H9 (cell line): ENCODE measurements around the gene DFFB. TPM values are rescaled to one million over a fixed set of nuclear protein-coding genes. Genes with fewer than 3 reads are reported as not detected.

Experiments
- DNase-seq: peaks from one replicate; pipeline ENCODE4 v3.0.0-alpha.2; 2017
- H2AFZ ChIP-seq: one replicate; pipeline ENCODE4 v1.6.1; 2013; ENCODE audit warnings: mild to moderate bottlenecking, low read length, control low read depth, moderate library complexity
- H2AK5ac ChIP-seq: 2 replicates; pipeline ENCODE4 v1.6.1; 2013; ENCODE audit warnings: low read length, control low read depth, mixed read lengths; ENCODE audit not compliant: insufficient read length
- H2BK120ac ChIP-seq: one replicate; pipeline ENCODE4 v1.6.1; 2013; ENCODE audit warnings: low read depth, mild to moderate bottlenecking, low read length, control low read depth, inconsistent platforms; ENCODE audit not compliant: poor library complexity, severe bottlenecking
- H2BK12ac ChIP-seq: 2 replicates; pipeline ENCODE4 v1.6.1; 2013; ENCODE audit warnings: low read length, control low read depth, mixed read lengths, low read depth; ENCODE audit not compliant: insufficient read length
- H2BK15ac ChIP-seq: 2 replicates; pipeline ENCODE4 v1.6.1; 2013; ENCODE audit warnings: low read depth, low read length, control low read depth
- H2BK20ac ChIP-seq: one replicate; pipeline ENCODE4 v1.6.1; 2013; ENCODE audit warnings: low read depth, mild to moderate bottlenecking, low read length, control low read depth, inconsistent platforms; ENCODE audit not compliant: poor library complexity, severe bottlenecking
- H2BK5ac ChIP-seq: 2 replicates; pipeline ENCODE4 v1.6.1; 2013; ENCODE audit warnings: low read length, control low read depth, mixed read lengths; ENCODE audit not compliant: insufficient read length
- H3K14ac ChIP-seq: 2 replicates; pipeline ENCODE4 v1.6.1; 2013; ENCODE audit warnings: low read length, control low read depth; ENCODE audit not compliant: insufficient read depth
- H3K18ac ChIP-seq: 2 replicates; pipeline ENCODE4 v1.6.1; 2013; ENCODE audit warnings: low read depth, mild to moderate bottlenecking, mixed read lengths, low read length, control low read depth; ENCODE audit not compliant: insufficient read length
- H3K23ac ChIP-seq: 2 replicates; pipeline ENCODE4 v1.6.1; 2013; ENCODE audit warnings: low read length, control low read depth, mixed read lengths, low read depth; ENCODE audit not compliant: insufficient read length
- H3K23me2 ChIP-seq: 2 replicates; pipeline ENCODE4 v1.6.1; 2013; ENCODE audit warnings: low read depth, mild to moderate bottlenecking, mixed read lengths, low read length, control low read depth; ENCODE audit not compliant: insufficient read length, poor library complexity, severe bottlenecking
- H3K27ac ChIP-seq: 2 replicates; pipeline ENCODE4 v1.5.1; 2013; ENCODE audit warnings: low read length, control low read depth, mixed read lengths, low read depth; ENCODE audit not compliant: insufficient read length
- H3K27me3 ChIP-seq: 2 replicates; pipeline ENCODE4 v1.6.1; 2013; ENCODE audit warnings: low read length, control low read depth, inconsistent platforms; ENCODE audit not compliant: insufficient read depth
- H3K4ac ChIP-seq: 2 replicates; pipeline ENCODE4 v1.6.1; 2013; ENCODE audit warnings: low read depth, mild to moderate bottlenecking, control low read depth, inconsistent platforms, low read length, moderate library complexity
- H3K4me1 ChIP-seq: 2 replicates; pipeline ENCODE4 v1.6.1; 2013; ENCODE audit warnings: low read length, control low read depth, inconsistent platforms; ENCODE audit not compliant: insufficient read depth
- H3K4me2 ChIP-seq: 2 replicates; pipeline ENCODE4 v1.6.1; 2013; ENCODE audit warnings: low read length, control low read depth, mixed read lengths; ENCODE audit not compliant: insufficient read length, insufficient read depth
- H3K56ac ChIP-seq: 2 replicates; pipeline ENCODE4 v1.6.1; 2013; ENCODE audit warnings: low read depth, mild to moderate bottlenecking, mixed read lengths, low read length, control low read depth; ENCODE audit not compliant: insufficient read length
- H3K79me1 ChIP-seq: 2 replicates; pipeline ENCODE4 v1.6.1; 2013; ENCODE audit warnings: low read depth, mild to moderate bottlenecking, moderate library complexity, low read length, control low read depth, inconsistent platforms; ENCODE audit not compliant: insufficient read depth, poor library complexity, severe bottlenecking
- H3K79me2 ChIP-seq: 2 replicates; pipeline ENCODE4 v1.6.1; 2013; ENCODE audit warnings: low read length, control low read depth, inconsistent platforms; ENCODE audit not compliant: insufficient read depth
- H3K9ac ChIP-seq: 2 replicates; pipeline ENCODE4 v1.6.1; 2013; ENCODE audit warnings: low read length, control low read depth, mixed read lengths; ENCODE audit not compliant: insufficient read length; ENCODE audit errors: extremely low read depth
- H3K9me3 ChIP-seq: one replicate; pipeline ENCODE4 v1.6.1; 2013; ENCODE audit warnings: low read depth, low read length, inconsistent platforms; ENCODE audit not compliant: control insufficient read depth
- H3T11ph ChIP-seq: one replicate; pipeline ENCODE4 v1.6.1; 2013; ENCODE audit warnings: mild to moderate bottlenecking, low read length, control low read depth, inconsistent platforms
- H4K20me1 ChIP-seq: one replicate; pipeline ENCODE4 v1.6.1; 2013; ENCODE audit not compliant: control insufficient read depth, insufficient read length, insufficient read depth
- H4K5ac ChIP-seq: 2 replicates; pipeline ENCODE4 v1.6.1; 2013; ENCODE audit warnings: low read depth, mild to moderate bottlenecking, mixed read lengths, low read length, control low read depth; ENCODE audit not compliant: insufficient read length
- H4K8ac ChIP-seq: replicated peaks from 2 replicates; pipeline ENCODE4 v1.6.1; 2013; ENCODE audit warnings: low read length, control low read depth, mixed read lengths, low read depth; ENCODE audit not compliant: insufficient read length
- H4K91ac ChIP-seq: 2 replicates; pipeline ENCODE4 v1.6.1; 2013; ENCODE audit warnings: low read depth, mild to moderate bottlenecking, moderate library complexity, mixed read lengths, low read length, control low read depth; ENCODE audit not compliant: insufficient read length
- H3K27ac Mint-ChIP-seq, 3 experiments: 2 replicates in 2 of 3; 3 replicates in 1 of 3; pipeline ENCODE4 v1.8.0; 2020 to 2021; ENCODE audit warnings: mixed read lengths in 3 of 3, mild to moderate bottlenecking in 1 of 3, moderate library complexity in 1 of 3
- H3K27me3 Mint-ChIP-seq: 2 replicates; pipeline ENCODE4 v1.8.0; 2021; ENCODE audit warnings: low read depth, mild to moderate bottlenecking, moderate library complexity, mixed read lengths
- H3K36me3 Mint-ChIP-seq, 3 experiments: 2 replicates in 2 of 3; 3 replicates in 1 of 3; pipeline ENCODE4 v1.8.0; 2020 to 2021; ENCODE audit warnings: low read depth in 3 of 3, mixed read lengths in 3 of 3; ENCODE audit not compliant: insufficient read depth in 1 of 3
- H3K4me1 Mint-ChIP-seq, 2 experiments: 2 replicates each; pipeline ENCODE4 v1.8.0; 2020; ENCODE audit warnings: mixed read lengths in 2 of 2
- H3K4me3 Mint-ChIP-seq, 2 experiments: 2 replicates in 1 of 2; 3 replicates in 1 of 2; pipeline ENCODE4 v1.8.0; 2020 to 2021; ENCODE audit warnings: mild to moderate bottlenecking in 2 of 2, mixed read lengths in 2 of 2, moderate library complexity in 1 of 2
- H3K9me3 Mint-ChIP-seq, 2 experiments: 2 replicates in 1 of 2; 3 replicates in 1 of 2; pipeline ENCODE4 v1.8.0; 2020; ENCODE audit warnings: mild to moderate bottlenecking in 2 of 2, mixed read lengths in 2 of 2, moderate library complexity in 1 of 2
- WGBS: extraction: QIAGEN DNeasy Blood & Tissue Kit; methylation state at CpG from one replicate; pipeline ENCODE4 v1.1.7; 2013; ENCODE audit warnings: missing lambda C conversion rate, low lambda C conversion rate, mixed read lengths; ENCODE audit not compliant: insufficient read length; ENCODE audit errors: extremely low coverage; 5-methylcytosine and 5-hydroxymethylcytosine counted together
- total RNA-seq: library from RNA; stranded (reverse); gene quantifications from 2 replicates; pipeline ENCODE4 v1.2.1, GENCODE V29; 2021
- TF ChIP-seq, protein P1 (sequence below): fragments of 200-600 bp; sonication (generic); conservative IDR thresholded peaks from 3 replicates; pipeline ENCODE4 v1.8.0; 2021; ENCODE audit warnings: antibody characterized with exemption, mild to moderate bottlenecking

DFFB gene
- total RNA-seq, 1 experiment from 2014 or later = 9.7 TPM

- Mint-ChIP-seq H3K27ac (no peak overlapping the region), H3K4me3 (no peak overlapping the region), H3K4me1 (peaks cover 0 to 6% of the 10 kb centered on the region in 2 experiments; a peak in 2 of 4 replicates), H3K36me3 (peaks cover 28 to 53% (median 41%) of the 10 kb centered on the region in 3 experiments), H3K9me3 (peaks cover 9% of the 10 kb centered on the region in 2 experiments; a peak in 4 of 5 replicates), H3K27me3 (no peaks in the 10 kb centered on the region; the same call in 1 of the 2 replicates)
- Histone ChIP-seq H3K4me1 (no peaks in the 10 kb centered on the region), H3K79me2 (peaks cover 26% of the 10 kb centered on the region; the same call in 1 of the 2 replicates), H2BK12ac (no peak overlapping the region), H3T11ph (no peak overlapping the region), H3K79me1 (peaks cover 15% of the 10 kb centered on the region), H3K9ac (no peak overlapping the region), H3K23me2 (no peaks in the 10 kb centered on the region), H2BK15ac (no peak overlapping the region), H3K27me3 (no peaks in the 10 kb centered on the region), H2BK120ac (no peak overlapping the region), H3K27ac (no peak overlapping the region), H2AFZ (no peak overlapping the region), H2AK5ac (no peak overlapping the region), H3K14ac (no peak overlapping the region), H4K91ac (no peak overlapping the region), H3K18ac (no peak overlapping the region), H3K23ac (no peak overlapping the region), H4K8ac (no peak overlapping the region), H4K5ac (no peak overlapping the region), H2BK20ac (no peak overlapping the region), H3K56ac (no peak overlapping the region), H3K9me3 (no peaks in the 10 kb centered on the region), H3K4me2 (no peak overlapping the region), H3K4ac (no peak overlapping the region), H2BK5ac (no peak overlapping the region), H4K20me1 (no peaks in the 10 kb centered on the region)
- DNase-seq = no peak
- WGBS = no CpG with 5 or more reads among the region's 5 CpGs
- TF ChIP-seq, protein P1, sequence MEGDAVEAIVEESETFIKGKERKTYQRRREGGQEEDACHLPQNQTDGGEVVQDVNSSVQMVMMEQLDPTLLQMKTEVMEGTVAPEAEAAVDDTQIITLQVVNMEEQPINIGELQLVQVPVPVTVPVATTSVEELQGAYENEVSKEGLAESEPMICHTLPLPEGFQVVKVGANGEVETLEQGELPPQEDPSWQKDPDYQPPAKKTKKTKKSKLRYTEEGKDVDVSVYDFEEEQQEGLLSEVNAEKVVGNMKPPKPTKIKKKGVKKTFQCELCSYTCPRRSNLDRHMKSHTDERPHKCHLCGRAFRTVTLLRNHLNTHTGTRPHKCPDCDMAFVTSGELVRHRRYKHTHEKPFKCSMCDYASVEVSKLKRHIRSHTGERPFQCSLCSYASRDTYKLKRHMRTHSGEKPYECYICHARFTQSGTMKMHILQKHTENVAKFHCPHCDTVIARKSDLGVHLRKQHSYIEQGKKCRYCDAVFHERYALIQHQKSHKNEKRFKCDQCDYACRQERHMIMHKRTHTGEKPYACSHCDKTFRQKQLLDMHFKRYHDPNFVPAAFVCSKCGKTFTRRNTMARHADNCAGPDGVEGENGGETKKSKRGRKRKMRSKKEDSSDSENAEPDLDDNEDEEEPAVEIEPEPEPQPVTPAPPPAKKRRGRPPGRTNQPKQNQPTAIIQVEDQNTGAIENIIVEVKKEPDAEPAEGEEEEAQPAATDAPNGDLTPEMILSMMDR = no peak
Observed at GRCh38 chr1:3893190-3893589, 35.9 kb downstream of the DFFB start.
